Muscle layer of colon (tissue), 2 donors: ENCODE data around the gene COPZ2.

ENCODE experiments used
- H3K27ac ChIP-seq: one replicate; pipeline ENCODE4 v1.7.0; 2013; ENCODE audit warnings: low read depth, mild to moderate bottlenecking, low read length, moderate library complexity
- H3K27me3 ChIP-seq, 2 donors: one replicate each; pipeline ENCODE4 v1.7.0; 2013; ENCODE audit warnings: low read length in 2 of 2, mild to moderate bottlenecking in 2 of 2; ENCODE audit not compliant: insufficient read depth in 2 of 2, control insufficient read depth in 1 of 2
- H3K36me3 ChIP-seq: one replicate; pipeline ENCODE4 v1.7.0; 2013; ENCODE audit warnings: mild to moderate bottlenecking, low read length; ENCODE audit not compliant: insufficient read depth
- H3K4me1 ChIP-seq: one replicate; pipeline ENCODE4 v1.7.0; 2013; ENCODE audit warnings: mild to moderate bottlenecking, low read length; ENCODE audit not compliant: insufficient read depth
- H3K4me3 ChIP-seq, 2 donors: one replicate each; pipeline ENCODE4 v1.7.0; 2013; ENCODE audit warnings: low read length in 2 of 2, low read depth in 1 of 2, mild to moderate bottlenecking in 1 of 2, moderate library complexity in 1 of 2
- H3K9ac ChIP-seq: one replicate; pipeline ENCODE4 v1.7.0; 2013; ENCODE audit warnings: low read length
- H3K9me3 ChIP-seq: one replicate; pipeline ENCODE4 v1.7.0; 2013; ENCODE audit warnings: mild to moderate bottlenecking, low read length
- donor health status: abdominal sarcoma.
- donor health status: Adenocarcinoma of cecum.

COPZ2 gene

DNA sequence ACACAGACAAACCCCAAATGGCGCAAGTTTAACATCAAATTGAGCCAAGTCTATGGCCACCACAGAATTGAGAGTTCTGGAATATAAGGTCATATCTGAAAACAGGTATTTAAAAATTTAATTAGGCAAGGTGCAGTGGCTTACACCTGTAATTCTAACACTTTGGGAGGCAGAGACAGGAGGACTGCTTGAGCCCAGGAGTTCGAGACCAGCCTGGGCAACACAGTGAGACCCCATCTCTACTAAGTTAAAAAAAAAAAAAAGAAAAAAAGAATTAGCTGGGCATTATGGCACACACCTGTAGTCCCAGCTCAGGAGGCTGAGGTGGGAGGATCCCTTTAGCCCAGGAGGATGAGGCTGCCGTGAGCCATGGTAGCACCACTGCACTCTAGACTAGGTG is 29.6 kb upstream of the COPZ2 start:
- Histone ChIP-seq H3K27me3 (no peaks in the 10 kb centered on the region), H3K4me3 (no peak overlapping the region), H3K9ac (no peak overlapping the region), H3K9me3 (no peaks in the 10 kb centered on the region), H3K27ac (no peak overlapping the region), H3K4me1 (no peaks in the 10 kb centered on the region), H3K36me3 (peaks cover 58% of the 10 kb centered on the region)

DNA sequence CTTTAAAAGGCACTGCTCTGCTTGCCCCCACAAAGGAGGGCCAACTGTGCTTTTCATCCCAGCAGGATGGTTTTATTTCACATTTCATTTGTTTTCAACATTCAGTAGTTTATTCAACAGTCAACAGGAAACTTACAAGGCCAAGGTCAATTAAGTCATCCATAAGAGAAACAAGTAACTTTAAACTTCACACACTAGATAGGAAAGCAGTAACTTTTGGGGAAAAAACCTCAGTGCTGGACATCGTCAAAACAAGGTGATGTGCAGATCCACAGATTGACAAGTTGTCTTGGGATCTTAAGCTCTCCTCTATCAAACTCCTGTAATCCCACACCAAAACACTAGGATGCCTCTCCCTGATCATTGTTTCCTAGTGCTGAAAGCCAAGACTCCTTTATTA is 29.1 kb upstream of the COPZ2 start:
- H3K36me3 ChIP-seq = peaks cover 64% of the 10 kb centered on the region
- H3K9ac ChIP-seq = no peak overlapping the region
- no peak overlapping the region for H3K4me3 ChIP-seq
- H3K9me3 ChIP-seq = no peaks in the 10 kb centered on the region
- no peak overlapping the region for H3K27ac ChIP-seq
- H3K4me1 ChIP-seq = no peaks in the 10 kb centered on the region
- no peaks in the 10 kb centered on the region for H3K27me3 ChIP-seq

DNA sequence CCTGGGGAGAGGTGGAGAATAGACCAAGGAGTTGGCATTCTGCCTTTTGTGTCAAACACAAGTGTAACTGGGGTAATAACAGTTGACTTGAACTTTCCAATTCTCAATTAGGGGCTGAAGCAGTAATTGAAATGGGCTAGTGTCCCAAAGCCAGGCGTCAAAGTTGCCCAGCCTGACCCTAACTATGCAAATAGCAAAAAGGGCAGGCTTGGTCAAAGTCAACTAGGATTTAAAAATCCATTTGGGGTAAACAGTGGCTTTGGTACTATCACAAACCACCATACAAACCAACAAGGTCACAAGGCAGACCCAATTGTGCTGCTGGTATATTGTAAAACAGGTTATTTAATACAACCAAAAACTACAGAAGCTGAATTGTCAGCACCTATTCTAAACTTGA is 28.6 kb upstream of the COPZ2 start:
- Histone ChIP-seq H3K27ac (no peak overlapping the region), H3K4me1 (no peaks in the 10 kb centered on the region), H3K9ac (no peak overlapping the region), H3K36me3 (peaks cover 63% of the 10 kb centered on the region), H3K4me3 (no peak overlapping the region), H3K9me3 (no peaks in the 10 kb centered on the region), H3K27me3 (no peaks in the 10 kb centered on the region)

DNA sequence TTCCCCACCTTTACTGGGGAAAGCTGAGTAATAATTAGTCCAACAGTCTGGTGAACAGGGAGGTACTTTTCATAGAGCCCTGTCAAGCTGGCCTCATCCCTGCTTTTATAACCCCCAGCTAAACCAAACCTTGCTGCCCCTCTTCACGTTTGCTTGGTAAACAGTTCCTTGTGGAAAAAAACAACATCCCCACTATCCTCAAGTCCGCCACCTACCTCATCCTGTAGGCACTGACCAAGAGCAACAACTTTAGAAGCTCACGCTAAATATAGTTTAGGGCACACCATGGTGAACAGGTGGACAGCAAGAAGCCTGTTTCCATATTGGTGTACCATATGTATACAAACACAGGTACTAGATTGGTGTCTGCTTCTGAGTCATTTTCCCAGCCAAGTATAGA is 27.0 kb upstream of the COPZ2 start:
- Histone ChIP-seq H3K27me3 (no peaks in the 10 kb centered on the region), H3K9ac (no peak overlapping the region), H3K27ac (no peak overlapping the region), H3K4me1 (no peaks in the 10 kb centered on the region), H3K9me3 (no peaks in the 10 kb centered on the region), H3K4me3 (no peak overlapping the region), H3K36me3 (peaks cover 61% of the 10 kb centered on the region)

DNA sequence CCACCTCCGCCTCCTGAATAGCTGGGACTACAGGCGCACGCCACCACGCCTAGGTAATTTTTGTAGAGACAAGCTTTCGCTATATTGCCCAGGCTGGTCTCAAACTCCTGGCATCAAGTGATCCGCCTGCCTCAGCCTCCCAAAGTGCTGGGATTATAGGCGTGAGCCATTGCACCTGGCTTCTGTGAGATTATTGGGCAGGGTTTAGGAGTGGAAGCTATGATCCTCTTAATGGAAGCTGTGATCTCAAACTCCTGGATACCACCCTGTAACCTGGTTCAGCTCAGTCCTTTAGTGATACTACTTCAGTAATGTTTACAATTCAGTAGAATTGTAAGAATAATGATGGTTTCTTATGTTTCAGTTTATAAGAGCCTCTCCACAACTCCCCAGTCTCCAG is 24.7 kb upstream of the COPZ2 start:
- H3K4me1 ChIP-seq = no peaks in the 10 kb centered on the region
- H3K9me3 ChIP-seq = no peaks in the 10 kb centered on the region
- H3K9ac ChIP-seq = no peak overlapping the region
- H3K36me3 ChIP-seq = peaks cover 76% of the 10 kb centered on the region
- H3K27ac ChIP-seq = no peak overlapping the region
- H3K27me3 ChIP-seq = no peaks in the 10 kb centered on the region
- no peak overlapping the region for H3K4me3 ChIP-seq

DNA sequence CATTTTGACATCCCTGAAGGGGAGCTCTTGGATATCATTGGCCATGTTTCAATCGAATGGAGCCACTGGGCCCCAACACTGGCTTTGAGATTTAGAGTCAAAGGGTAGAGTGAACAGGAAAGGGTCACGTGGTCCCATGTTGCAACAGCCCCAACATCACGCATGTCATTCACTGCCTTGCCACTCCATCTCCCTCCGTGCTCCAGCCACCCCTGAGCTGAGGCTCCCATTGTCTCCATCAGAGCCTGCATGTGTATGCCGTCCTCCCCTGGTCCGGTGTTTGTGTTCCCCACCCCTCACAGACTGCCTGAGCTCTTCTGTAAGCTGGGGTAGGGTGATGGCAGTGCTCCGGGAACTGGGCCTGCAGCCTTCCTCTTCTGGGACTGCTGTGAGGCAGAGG is 22.7 kb upstream of the COPZ2 start:
- Histone ChIP-seq H3K4me3 (no peak overlapping the region), H3K4me1 (peaks cover 4% of the 10 kb centered on the region), H3K27ac (no peak overlapping the region), H3K36me3 (peaks cover 80% of the 10 kb centered on the region), H3K9me3 (no peaks in the 10 kb centered on the region), H3K9ac (no peak overlapping the region), H3K27me3 (no peaks in the 10 kb centered on the region)

DNA sequence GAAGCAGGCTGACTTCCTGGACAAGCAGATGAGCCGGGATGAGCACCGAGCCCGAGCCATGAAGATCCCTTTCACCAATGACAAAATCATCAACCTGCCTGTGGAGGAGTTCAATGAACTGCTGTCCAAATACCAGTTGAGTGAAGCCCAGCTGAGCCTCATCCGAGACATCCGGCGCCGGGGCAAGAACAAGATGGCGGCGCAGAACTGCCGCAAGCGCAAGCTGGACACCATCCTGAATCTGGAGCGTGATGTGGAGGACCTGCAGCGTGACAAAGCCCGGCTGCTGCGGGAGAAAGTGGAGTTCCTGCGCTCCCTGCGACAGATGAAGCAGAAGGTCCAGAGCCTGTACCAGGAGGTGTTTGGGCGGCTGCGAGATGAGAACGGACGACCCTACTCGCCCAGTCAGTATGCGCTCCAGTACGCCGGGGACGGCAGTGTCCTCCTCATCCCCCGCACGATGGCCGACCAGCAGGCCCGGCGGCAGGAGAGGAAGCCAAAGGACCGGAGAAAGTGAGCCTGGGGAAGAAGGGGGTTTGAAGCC is 21.6 kb upstream of the COPZ2 start:
- peaks cover 70% of the 10 kb centered on the region for H3K36me3 ChIP-seq
- H3K27me3 ChIP-seq = no peaks in the 10 kb centered on the region
- H3K27ac ChIP-seq = no peak overlapping the region
- peaks cover 13% of the 10 kb centered on the region for H3K4me1 ChIP-seq
- no peak overlapping the region for H3K4me3 ChIP-seq
- no peak overlapping the region for H3K9ac ChIP-seq
- no peaks in the 10 kb centered on the region for H3K9me3 ChIP-seq

DNA sequence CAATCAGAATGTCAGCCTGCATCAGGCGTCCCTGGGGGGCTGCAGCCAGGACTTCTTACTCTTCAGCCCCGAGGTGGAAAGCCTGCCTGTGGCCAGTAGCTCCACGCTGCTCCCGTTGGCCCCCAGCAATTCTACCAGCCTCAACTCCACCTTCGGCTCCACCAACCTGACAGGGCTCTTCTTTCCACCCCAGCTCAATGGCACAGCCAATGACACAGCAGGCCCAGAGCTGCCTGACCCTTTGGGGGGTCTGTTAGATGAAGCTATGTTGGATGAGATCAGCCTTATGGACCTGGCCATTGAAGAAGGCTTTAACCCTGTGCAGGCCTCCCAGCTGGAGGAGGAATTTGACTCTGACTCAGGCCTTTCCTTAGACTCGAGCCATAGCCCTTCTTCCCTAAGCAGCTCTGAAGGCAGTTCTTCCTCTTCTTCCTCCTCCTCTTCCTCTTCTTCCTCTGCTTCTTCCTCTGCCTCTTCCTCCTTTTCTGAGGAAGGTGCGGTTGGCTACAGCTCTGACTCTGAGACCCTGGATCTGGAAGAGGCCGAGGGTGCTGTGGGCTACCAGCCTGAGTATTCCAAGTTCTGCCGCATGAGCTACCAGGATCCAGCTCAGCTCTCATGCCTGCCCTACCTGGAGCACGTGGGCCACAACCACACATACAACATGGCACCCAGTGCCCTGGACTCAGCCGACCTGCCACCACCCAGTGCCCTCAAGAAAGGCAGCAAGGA is 21.0 kb upstream of the COPZ2 start:
- Histone ChIP-seq H3K4me3 (no peak overlapping the region), H3K4me1 (peaks cover 19% of the 10 kb centered on the region), H3K9me3 (no peaks in the 10 kb centered on the region), H3K9ac (no peak overlapping the region), H3K27ac (no peak overlapping the region), H3K27me3 (no peaks in the 10 kb centered on the region), H3K36me3 (peaks cover 67% of the 10 kb centered on the region)

DNA sequence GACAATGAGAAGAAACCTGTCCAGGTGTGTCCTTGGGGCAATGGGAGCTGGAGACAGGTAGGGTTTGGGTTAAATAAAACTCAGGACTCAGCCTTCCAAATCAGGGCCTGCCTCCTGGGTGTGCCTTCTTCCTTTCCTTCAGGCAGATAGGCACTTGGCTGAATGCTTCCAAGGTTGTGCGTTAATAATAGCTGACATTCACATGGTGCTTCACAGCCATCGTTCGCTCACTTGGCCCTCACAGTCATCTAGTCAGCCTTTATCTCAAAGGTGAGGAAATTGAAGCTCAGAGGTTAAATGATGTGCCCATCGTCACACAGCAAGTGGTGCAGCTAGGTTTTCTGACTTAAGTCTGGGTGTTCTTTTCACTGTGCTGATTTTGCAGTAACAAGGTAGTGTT is 20.0 kb upstream of the COPZ2 start:
- Histone ChIP-seq H3K4me3 (no peak overlapping the region), H3K9ac (no peak overlapping the region), H3K9me3 (no peaks in the 10 kb centered on the region), H3K36me3 (peaks cover 61% of the 10 kb centered on the region), H3K27me3 (no peaks in the 10 kb centered on the region), H3K4me1 (peaks cover 28% of the 10 kb centered on the region), H3K27ac (no peak overlapping the region)

DNA sequence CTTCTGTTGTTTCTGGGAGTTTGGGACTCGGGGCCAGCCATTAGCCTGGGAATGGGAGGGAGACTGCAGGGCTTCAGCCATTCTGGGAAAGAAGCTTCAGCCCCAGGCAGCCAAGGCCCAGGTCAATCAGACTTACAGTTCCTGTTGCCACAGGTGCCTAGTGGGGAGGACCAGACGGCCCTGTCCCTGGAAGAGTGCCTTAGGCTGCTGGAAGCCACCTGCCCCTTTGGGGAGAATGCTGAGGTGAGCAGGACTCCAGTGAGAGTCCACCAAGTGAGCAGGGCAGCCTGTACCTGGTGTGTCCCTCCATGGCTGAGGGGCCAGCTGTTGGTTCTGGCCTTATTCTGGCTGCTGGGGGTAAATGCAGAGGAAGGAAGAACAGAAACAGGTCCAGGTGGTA is 19.3 kb upstream of the COPZ2 start:
- Histone ChIP-seq H3K27me3 (no peaks in the 10 kb centered on the region), H3K9ac (no peak overlapping the region), H3K27ac (no peak overlapping the region), H3K4me1 (peaks cover 36% of the 10 kb centered on the region), H3K4me3 (no peak overlapping the region), H3K9me3 (no peaks in the 10 kb centered on the region), H3K36me3 (peaks cover 54% of the 10 kb centered on the region)

DNA sequence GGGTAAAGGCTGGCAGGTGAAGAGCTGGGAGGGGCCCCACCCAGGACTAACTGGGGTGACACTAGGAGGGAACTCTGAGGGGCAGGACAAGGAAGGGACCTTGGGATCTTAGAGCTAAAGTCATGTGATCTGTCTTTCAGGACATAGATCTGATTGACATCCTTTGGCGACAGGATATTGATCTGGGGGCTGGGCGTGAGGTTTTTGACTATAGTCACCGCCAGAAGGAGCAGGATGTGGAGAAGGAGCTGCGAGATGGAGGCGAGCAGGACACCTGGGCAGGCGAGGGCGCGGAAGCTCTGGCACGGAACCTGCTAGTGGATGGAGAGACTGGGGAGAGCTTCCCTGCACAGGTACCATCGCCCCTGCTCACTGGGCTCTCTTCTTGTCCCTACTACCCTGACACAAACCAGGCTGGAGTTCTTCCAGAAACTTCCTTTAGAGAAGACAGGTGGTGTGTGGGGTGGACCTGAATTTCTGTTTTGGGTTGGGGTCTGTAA is 18.7 kb upstream of the COPZ2 start:
- Histone ChIP-seq H3K9ac (no peak overlapping the region), H3K9me3 (no peaks in the 10 kb centered on the region), H3K27me3 (no peaks in the 10 kb centered on the region), H3K27ac (no peak overlapping the region), H3K4me3 (no peak overlapping the region), H3K4me1 (peaks cover 42% of the 10 kb centered on the region), H3K36me3 (peaks cover 53% of the 10 kb centered on the region)
